ENCODE measurements around the gene MEP1A.
A peak's percentile ranks its signal among the peaks of the same experiment; 100 is the strongest.

Gene MEP1A

GRCh38 chr6:46787871-46788540, 5.2 kb upstream of the MEP1A start:
- no peaks in the 10 kb centered on the region for H3K36me3 ChIP-seq (ENCODE audit: control insufficient read depth in 1 of 2, insufficient read depth in 2 of 2, low read length in 2 of 2)
- peak; percentile 54 to 78 for DNase-seq
- H3K79me1 ChIP-seq (ENCODE audit: low read length): no peaks in the 10 kb centered on the region
- H3K4ac ChIP-seq (ENCODE audit: low read depth, low read length): no peak overlapping the region
- no peak overlapping the region for H2AFZ ChIP-seq (ENCODE audit: insufficient read depth, low read length, poor library complexity)
- H3K4me3 ChIP-seq (ENCODE audit: low read depth, low read length): no peak overlapping the region
- no peak overlapping the region for H3K18ac ChIP-seq (ENCODE audit: low read length)
- no peak overlapping the region for H4K12ac ChIP-seq (ENCODE audit: low read depth, low read length)
- H4K91ac ChIP-seq (ENCODE audit: low read depth, low read length): no peak overlapping the region
- no peak overlapping the region for H3K4me2 ChIP-seq (ENCODE audit: low read length)
- H3K9me3 ChIP-seq (ENCODE audit: insufficient read depth, low read depth, low read length): no peaks in the 10 kb centered on the region
- H3K27ac ChIP-seq (ENCODE audit: low read depth, low read length): no peak overlapping the region
- no peaks in the 10 kb centered on the region for H3K4me1 ChIP-seq (ENCODE audit: control insufficient read depth in 1 of 2, insufficient read depth in 2 of 2, low read length in 2 of 2)
- H3K14ac ChIP-seq (ENCODE audit: low read length): no peak overlapping the region
- H4K8ac ChIP-seq (ENCODE audit: low read depth, low read length): no peak overlapping the region
- H2BK5ac ChIP-seq (ENCODE audit: low read depth, low read length, poor library complexity): no peak overlapping the region
- H3K79me2 ChIP-seq (ENCODE audit: control insufficient read depth, insufficient read depth, low read length, poor library complexity): no peaks in the 10 kb centered on the region
- no peak overlapping the region for H3K9ac ChIP-seq (ENCODE audit: low read length)
- no peak overlapping the region for H2AK5ac ChIP-seq (ENCODE audit: low read length)
- no peak overlapping the region for H2BK120ac ChIP-seq (ENCODE audit: insufficient read depth, low read length, poor library complexity)
- no peak overlapping the region for H2BK12ac ChIP-seq (ENCODE audit: low read length)
- WGBS (ENCODE audit: extremely low coverage, insufficient coverage, insufficient read length): no CpG with 5 or more reads among the region's 5 CpGs
- H3K23ac ChIP-seq (ENCODE audit: low read length): no peak overlapping the region
- no peaks in the 10 kb centered on the region for H3K27me3 ChIP-seq (ENCODE audit: insufficient read depth, low read length)

GRCh38 chr6:46788791-46789190, 4.4 kb upstream of the MEP1A start:
- Histone ChIP-seq H3K18ac (ENCODE audit: low read length) (no peak overlapping the region), H3K9ac (ENCODE audit: low read length) (no peak overlapping the region), H3K14ac (ENCODE audit: low read length) (no peak overlapping the region), H4K8ac (ENCODE audit: low read depth, low read length) (no peak overlapping the region), H3K4ac (ENCODE audit: low read depth, low read length) (no peak overlapping the region), H2AK5ac (ENCODE audit: low read length) (no peak overlapping the region), H2BK5ac (ENCODE audit: low read depth, low read length, poor library complexity) (no peak overlapping the region), H3K27me3 (ENCODE audit: insufficient read depth, low read length) (no peaks in the 10 kb centered on the region), H4K91ac (ENCODE audit: low read depth, low read length) (no peak overlapping the region), H3K27ac (ENCODE audit: low read depth, low read length) (no peak overlapping the region), H3K79me2 (ENCODE audit: control insufficient read depth, insufficient read depth, low read length, poor library complexity) (no peaks in the 10 kb centered on the region), H3K36me3 (ENCODE audit: control insufficient read depth in 1 of 2, insufficient read depth in 2 of 2, low read length in 2 of 2) (no peaks in the 10 kb centered on the region), H3K79me1 (ENCODE audit: low read length) (no peaks in the 10 kb centered on the region), H2BK120ac (ENCODE audit: insufficient read depth, low read length, poor library complexity) (no peak overlapping the region), H3K4me3 (ENCODE audit: low read depth, low read length) (no peak overlapping the region), H3K4me2 (ENCODE audit: low read length) (no peak overlapping the region), H2AFZ (ENCODE audit: insufficient read depth, low read length, poor library complexity) (no peak overlapping the region), H4K12ac (ENCODE audit: low read depth, low read length) (no peak overlapping the region), H3K4me1 (ENCODE audit: control insufficient read depth in 1 of 2, insufficient read depth in 2 of 2, low read length in 2 of 2) (no peaks in the 10 kb centered on the region), H3K9me3 (ENCODE audit: insufficient read depth, low read depth, low read length) (no peaks in the 10 kb centered on the region), H2BK12ac (ENCODE audit: low read length) (no peak overlapping the region), H3K23ac (ENCODE audit: low read length) (no peak overlapping the region)
- no CpG with 5 or more reads among the region's 3 CpGs for WGBS (ENCODE audit: extremely low coverage, insufficient coverage, insufficient read length)
- peak; percentile 69 to 94 for DNase-seq

- H2BK120ac ChIP-seq (ENCODE audit: insufficient read depth, low read length, poor library complexity): no peak overlapping the region
- no peak overlapping the region for H3K4me3 ChIP-seq (ENCODE audit: low read depth, low read length)
- no peak overlapping the region for H3K4ac ChIP-seq (ENCODE audit: low read depth, low read length)
- H3K27ac ChIP-seq (ENCODE audit: low read depth, low read length): no peak overlapping the region
- no peak overlapping the region for H4K12ac ChIP-seq (ENCODE audit: low read depth, low read length)
- H4K91ac ChIP-seq (ENCODE audit: low read depth, low read length): no peak overlapping the region
- no CpG with 5 or more reads among the region's 4 CpGs for WGBS (ENCODE audit: extremely low coverage, insufficient coverage, insufficient read length)
- H3K79me1 ChIP-seq (ENCODE audit: low read length): no peaks in the 10 kb centered on the region
- H2BK12ac ChIP-seq (ENCODE audit: low read length): no peak overlapping the region
- H3K4me1 ChIP-seq (ENCODE audit: control insufficient read depth in 1 of 2, insufficient read depth in 2 of 2, low read length in 2 of 2): no peaks in the 10 kb centered on the region
- H3K27me3 ChIP-seq (ENCODE audit: insufficient read depth, low read length): no peaks in the 10 kb centered on the region
- no peak overlapping the region for H3K9ac ChIP-seq (ENCODE audit: low read length)
- no peaks in the 10 kb centered on the region for H3K79me2 ChIP-seq (ENCODE audit: control insufficient read depth, insufficient read depth, low read length, poor library complexity)
- H2BK5ac ChIP-seq (ENCODE audit: low read depth, low read length, poor library complexity): no peak overlapping the region
- no peak overlapping the region for H3K18ac ChIP-seq (ENCODE audit: low read length)
- H2AK5ac ChIP-seq (ENCODE audit: low read length): no peak overlapping the region
- H3K23ac ChIP-seq (ENCODE audit: low read length): no peak overlapping the region
- H3K14ac ChIP-seq (ENCODE audit: low read length): no peak overlapping the region
- H4K8ac ChIP-seq (ENCODE audit: low read depth, low read length): no peak overlapping the region
- no peaks in the 10 kb centered on the region for H3K9me3 ChIP-seq (ENCODE audit: insufficient read depth, low read depth, low read length)
- no peak overlapping the region for H3K4me2 ChIP-seq (ENCODE audit: low read length)
- no peak overlapping the region for H2AFZ ChIP-seq (ENCODE audit: insufficient read depth, low read length, poor library complexity)
- no peak for DNase-seq
- no peaks in the 10 kb centered on the region for H3K36me3 ChIP-seq (ENCODE audit: control insufficient read depth in 1 of 2, insufficient read depth in 2 of 2, low read length in 2 of 2)
Observed at GRCh38 chr6:46789434-46790354, 3.5 kb upstream of the MEP1A start.

GRCh38 chr6:46790355-46790874, 2.8 kb upstream of the MEP1A start:
- no peak overlapping the region for H2AFZ ChIP-seq (ENCODE audit: insufficient read depth, low read length, poor library complexity)
- H2BK12ac ChIP-seq (ENCODE audit: low read length): no peak overlapping the region
- H4K12ac ChIP-seq (ENCODE audit: low read depth, low read length): no peak overlapping the region
- H3K14ac ChIP-seq (ENCODE audit: low read length): no peak overlapping the region
- H3K4me1 ChIP-seq (ENCODE audit: control insufficient read depth in 1 of 2, insufficient read depth in 2 of 2, low read length in 2 of 2): no peaks in the 10 kb centered on the region
- H2BK5ac ChIP-seq (ENCODE audit: low read depth, low read length, poor library complexity): no peak overlapping the region
- no peak overlapping the region for H3K9ac ChIP-seq (ENCODE audit: low read length)
- no peaks in the 10 kb centered on the region for H3K79me2 ChIP-seq (ENCODE audit: control insufficient read depth, insufficient read depth, low read length, poor library complexity)
- no peaks in the 10 kb centered on the region for H3K36me3 ChIP-seq (ENCODE audit: control insufficient read depth in 1 of 2, insufficient read depth in 2 of 2, low read length in 2 of 2)
- no peak overlapping the region for H3K27ac ChIP-seq (ENCODE audit: low read depth, low read length)
- no peak for DNase-seq
- no peaks in the 10 kb centered on the region for H3K27me3 ChIP-seq (ENCODE audit: insufficient read depth, low read length)
- no peak overlapping the region for H3K4me3 ChIP-seq (ENCODE audit: low read depth, low read length)
- H3K23ac ChIP-seq (ENCODE audit: low read length): no peak overlapping the region
- no peak overlapping the region for H3K4ac ChIP-seq (ENCODE audit: low read depth, low read length)
- no peak overlapping the region for H3K4me2 ChIP-seq (ENCODE audit: low read length)
- no peaks in the 10 kb centered on the region for H3K9me3 ChIP-seq (ENCODE audit: insufficient read depth, low read depth, low read length)
- no peaks in the 10 kb centered on the region for H3K79me1 ChIP-seq (ENCODE audit: low read length)
- no peak overlapping the region for H3K18ac ChIP-seq (ENCODE audit: low read length)
- H4K8ac ChIP-seq (ENCODE audit: low read depth, low read length): no peak overlapping the region
- H4K91ac ChIP-seq (ENCODE audit: low read depth, low read length): no peak overlapping the region
- no peak overlapping the region for H2BK120ac ChIP-seq (ENCODE audit: insufficient read depth, low read length, poor library complexity)
- no peak overlapping the region for H2AK5ac ChIP-seq (ENCODE audit: low read length)

Measured in trophoblast cell (in vitro differentiated cells and primary cell).